H9 (cell line): ENCODE measurements around the gene RAB6B. TPM values are rescaled to one million over a fixed set of nuclear protein-coding genes. Genes with fewer than 3 reads are reported as not detected.

Experiments
- DNase-seq: peaks from one replicate; pipeline ENCODE4 v3.0.0-alpha.2; 2017
- H2AFZ ChIP-seq: one replicate; pipeline ENCODE4 v1.6.1; 2013; ENCODE audit warnings: mild to moderate bottlenecking, low read length, control low read depth, moderate library complexity
- H2AK5ac ChIP-seq: 2 replicates; pipeline ENCODE4 v1.6.1; 2013; ENCODE audit warnings: low read length, control low read depth, mixed read lengths; ENCODE audit not compliant: insufficient read length
- H2BK120ac ChIP-seq: one replicate; pipeline ENCODE4 v1.6.1; 2013; ENCODE audit warnings: low read depth, mild to moderate bottlenecking, low read length, control low read depth, inconsistent platforms; ENCODE audit not compliant: poor library complexity, severe bottlenecking
- H2BK12ac ChIP-seq: 2 replicates; pipeline ENCODE4 v1.6.1; 2013; ENCODE audit warnings: low read length, control low read depth, mixed read lengths, low read depth; ENCODE audit not compliant: insufficient read length
- H2BK15ac ChIP-seq: 2 replicates; pipeline ENCODE4 v1.6.1; 2013; ENCODE audit warnings: low read depth, low read length, control low read depth
- H2BK20ac ChIP-seq: one replicate; pipeline ENCODE4 v1.6.1; 2013; ENCODE audit warnings: low read depth, mild to moderate bottlenecking, low read length, control low read depth, inconsistent platforms; ENCODE audit not compliant: poor library complexity, severe bottlenecking
- H2BK5ac ChIP-seq: 2 replicates; pipeline ENCODE4 v1.6.1; 2013; ENCODE audit warnings: low read length, control low read depth, mixed read lengths; ENCODE audit not compliant: insufficient read length
- H3K14ac ChIP-seq: 2 replicates; pipeline ENCODE4 v1.6.1; 2013; ENCODE audit warnings: low read length, control low read depth; ENCODE audit not compliant: insufficient read depth
- H3K18ac ChIP-seq: 2 replicates; pipeline ENCODE4 v1.6.1; 2013; ENCODE audit warnings: low read depth, mild to moderate bottlenecking, mixed read lengths, low read length, control low read depth; ENCODE audit not compliant: insufficient read length
- H3K23ac ChIP-seq: 2 replicates; pipeline ENCODE4 v1.6.1; 2013; ENCODE audit warnings: low read length, control low read depth, mixed read lengths, low read depth; ENCODE audit not compliant: insufficient read length
- H3K23me2 ChIP-seq: 2 replicates; pipeline ENCODE4 v1.6.1; 2013; ENCODE audit warnings: low read depth, mild to moderate bottlenecking, mixed read lengths, low read length, control low read depth; ENCODE audit not compliant: insufficient read length, poor library complexity, severe bottlenecking
- H3K27ac ChIP-seq: 2 replicates; pipeline ENCODE4 v1.5.1; 2013; ENCODE audit warnings: low read length, control low read depth, mixed read lengths, low read depth; ENCODE audit not compliant: insufficient read length
- H3K27me3 ChIP-seq: 2 replicates; pipeline ENCODE4 v1.6.1; 2013; ENCODE audit warnings: low read length, control low read depth, inconsistent platforms; ENCODE audit not compliant: insufficient read depth
- H3K4ac ChIP-seq: 2 replicates; pipeline ENCODE4 v1.6.1; 2013; ENCODE audit warnings: low read depth, mild to moderate bottlenecking, control low read depth, inconsistent platforms, low read length, moderate library complexity
- H3K4me1 ChIP-seq: 2 replicates; pipeline ENCODE4 v1.6.1; 2013; ENCODE audit warnings: low read length, control low read depth, inconsistent platforms; ENCODE audit not compliant: insufficient read depth
- H3K4me2 ChIP-seq: 2 replicates; pipeline ENCODE4 v1.6.1; 2013; ENCODE audit warnings: low read length, control low read depth, mixed read lengths; ENCODE audit not compliant: insufficient read length, insufficient read depth
- H3K56ac ChIP-seq: 2 replicates; pipeline ENCODE4 v1.6.1; 2013; ENCODE audit warnings: low read depth, mild to moderate bottlenecking, mixed read lengths, low read length, control low read depth; ENCODE audit not compliant: insufficient read length
- H3K79me1 ChIP-seq: 2 replicates; pipeline ENCODE4 v1.6.1; 2013; ENCODE audit warnings: low read depth, mild to moderate bottlenecking, moderate library complexity, low read length, control low read depth, inconsistent platforms; ENCODE audit not compliant: insufficient read depth, poor library complexity, severe bottlenecking
- H3K79me2 ChIP-seq: 2 replicates; pipeline ENCODE4 v1.6.1; 2013; ENCODE audit warnings: low read length, control low read depth, inconsistent platforms; ENCODE audit not compliant: insufficient read depth
- H3K9ac ChIP-seq: 2 replicates; pipeline ENCODE4 v1.6.1; 2013; ENCODE audit warnings: low read length, control low read depth, mixed read lengths; ENCODE audit not compliant: insufficient read length; ENCODE audit errors: extremely low read depth
- H3K9me3 ChIP-seq: one replicate; pipeline ENCODE4 v1.6.1; 2013; ENCODE audit warnings: low read depth, low read length, inconsistent platforms; ENCODE audit not compliant: control insufficient read depth
- H3T11ph ChIP-seq: one replicate; pipeline ENCODE4 v1.6.1; 2013; ENCODE audit warnings: mild to moderate bottlenecking, low read length, control low read depth, inconsistent platforms
- H4K20me1 ChIP-seq: one replicate; pipeline ENCODE4 v1.6.1; 2013; ENCODE audit not compliant: control insufficient read depth, insufficient read length, insufficient read depth
- H4K5ac ChIP-seq: 2 replicates; pipeline ENCODE4 v1.6.1; 2013; ENCODE audit warnings: low read depth, mild to moderate bottlenecking, mixed read lengths, low read length, control low read depth; ENCODE audit not compliant: insufficient read length
- H4K8ac ChIP-seq: replicated peaks from 2 replicates; pipeline ENCODE4 v1.6.1; 2013; ENCODE audit warnings: low read length, control low read depth, mixed read lengths, low read depth; ENCODE audit not compliant: insufficient read length
- H4K91ac ChIP-seq: 2 replicates; pipeline ENCODE4 v1.6.1; 2013; ENCODE audit warnings: low read depth, mild to moderate bottlenecking, moderate library complexity, mixed read lengths, low read length, control low read depth; ENCODE audit not compliant: insufficient read length
- H3K27ac Mint-ChIP-seq, 3 experiments: 2 replicates in 2 of 3; 3 replicates in 1 of 3; pipeline ENCODE4 v1.8.0; 2020 to 2021; ENCODE audit warnings: mixed read lengths in 3 of 3, mild to moderate bottlenecking in 1 of 3, moderate library complexity in 1 of 3
- H3K27me3 Mint-ChIP-seq: 2 replicates; pipeline ENCODE4 v1.8.0; 2021; ENCODE audit warnings: low read depth, mild to moderate bottlenecking, moderate library complexity, mixed read lengths
- H3K36me3 Mint-ChIP-seq, 3 experiments: 2 replicates in 2 of 3; 3 replicates in 1 of 3; pipeline ENCODE4 v1.8.0; 2020 to 2021; ENCODE audit warnings: low read depth in 3 of 3, mixed read lengths in 3 of 3; ENCODE audit not compliant: insufficient read depth in 1 of 3
- H3K4me1 Mint-ChIP-seq, 2 experiments: 2 replicates each; pipeline ENCODE4 v1.8.0; 2020; ENCODE audit warnings: mixed read lengths in 2 of 2
- H3K4me3 Mint-ChIP-seq, 2 experiments: 2 replicates in 1 of 2; 3 replicates in 1 of 2; pipeline ENCODE4 v1.8.0; 2020 to 2021; ENCODE audit warnings: mild to moderate bottlenecking in 2 of 2, mixed read lengths in 2 of 2, moderate library complexity in 1 of 2
- H3K9me3 Mint-ChIP-seq, 2 experiments: 2 replicates in 1 of 2; 3 replicates in 1 of 2; pipeline ENCODE4 v1.8.0; 2020; ENCODE audit warnings: mild to moderate bottlenecking in 2 of 2, mixed read lengths in 2 of 2, moderate library complexity in 1 of 2
- WGBS: extraction: QIAGEN DNeasy Blood & Tissue Kit; methylation state at CpG from one replicate; pipeline ENCODE4 v1.1.7; 2013; ENCODE audit warnings: missing lambda C conversion rate, low lambda C conversion rate, mixed read lengths; ENCODE audit not compliant: insufficient read length; ENCODE audit errors: extremely low coverage; 5-methylcytosine and 5-hydroxymethylcytosine counted together
- total RNA-seq: library from RNA; stranded (reverse); gene quantifications from 2 replicates; pipeline ENCODE4 v1.2.1, GENCODE V29; 2021
- TF ChIP-seq, protein P1 (sequence below): fragments of 200-600 bp; sonication (generic); conservative IDR thresholded peaks from 3 replicates; pipeline ENCODE4 v1.8.0; 2021; ENCODE audit warnings: antibody characterized with exemption, mild to moderate bottlenecking

The RAB6B gene
- total RNA-seq, 1 experiment from 2014 or later: 12.3 TPM

DNA sequence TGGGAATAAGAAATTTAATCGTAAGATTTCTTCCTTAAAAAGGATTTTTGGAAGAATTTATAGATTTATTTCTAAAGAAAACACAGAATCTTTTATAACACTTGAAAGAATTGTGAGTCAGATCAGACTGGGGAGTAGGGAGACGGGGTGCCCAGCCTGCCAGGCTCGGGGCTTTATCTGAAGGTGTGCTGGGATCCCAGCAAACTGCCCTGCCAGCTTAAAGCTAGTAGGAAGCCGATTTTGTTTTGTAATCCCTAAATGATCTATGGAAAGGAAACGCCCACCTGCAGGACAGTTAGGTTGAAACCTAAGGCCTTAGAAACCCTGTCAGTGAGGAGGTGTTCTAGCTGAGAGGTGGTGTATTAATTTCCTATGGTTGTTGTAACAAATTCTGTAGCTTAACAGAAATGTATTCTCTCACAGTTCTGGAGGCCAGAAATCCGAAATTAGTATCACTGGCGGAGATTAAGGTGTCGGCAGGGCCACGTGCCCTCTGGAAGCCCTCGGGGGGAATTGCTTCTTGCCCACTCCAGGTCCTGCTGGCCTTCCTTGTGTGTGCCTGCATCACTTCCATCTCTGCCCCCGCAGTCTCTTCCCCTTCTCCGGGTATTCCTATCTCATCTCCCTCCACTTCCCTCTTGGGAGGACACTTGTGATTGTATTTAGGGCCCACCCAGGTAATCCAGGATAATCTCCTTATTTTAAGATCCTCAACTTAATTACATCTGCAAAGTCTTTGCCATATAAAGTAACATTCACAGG, 19.3 kb upstream of the RAB6B start:
- Histone ChIP-seq H3K23me2 (no peaks in the 10 kb centered on the region), H3T11ph (no peak overlapping the region), H3K27me3 (no peaks in the 10 kb centered on the region), H2BK20ac (no peak overlapping the region), H3K79me2 (no peaks in the 10 kb centered on the region), H4K8ac (no peak overlapping the region), H3K18ac (no peak overlapping the region), H4K91ac (no peak overlapping the region), H3K4ac (no peak overlapping the region), H3K9ac (no peak overlapping the region), H3K56ac (no peak overlapping the region), H3K23ac (no peak overlapping the region), H2BK15ac (no peak overlapping the region), H3K4me1 (no peaks in the 10 kb centered on the region), H2BK120ac (no peak overlapping the region), H3K9me3 (no peaks in the 10 kb centered on the region), H2AFZ (no peak overlapping the region), H2BK5ac (no peak overlapping the region), H3K14ac (no peak overlapping the region), H4K20me1 (no peaks in the 10 kb centered on the region), H2AK5ac (no peak overlapping the region), H3K79me1 (no peaks in the 10 kb centered on the region), H2BK12ac (no peak overlapping the region), H3K27ac (no peak overlapping the region), H4K5ac (no peak overlapping the region), H3K4me2 (no peak overlapping the region)
- DNase-seq: no peak
- Mint-ChIP-seq H3K4me1 (peaks cover 6 to 7% of the 10 kb centered on the region in 2 experiments), H3K4me3 (no peak overlapping the region), H3K9me3 (no peaks in the 10 kb centered on the region; a peak in 1 of 5 replicates), H3K27ac (no peak overlapping the region), H3K27me3 (peaks cover 4% of the 10 kb centered on the region; the same call in 1 of the 2 replicates), H3K36me3 (no peaks in the 10 kb centered on the region)
- TF ChIP-seq, protein P1, sequence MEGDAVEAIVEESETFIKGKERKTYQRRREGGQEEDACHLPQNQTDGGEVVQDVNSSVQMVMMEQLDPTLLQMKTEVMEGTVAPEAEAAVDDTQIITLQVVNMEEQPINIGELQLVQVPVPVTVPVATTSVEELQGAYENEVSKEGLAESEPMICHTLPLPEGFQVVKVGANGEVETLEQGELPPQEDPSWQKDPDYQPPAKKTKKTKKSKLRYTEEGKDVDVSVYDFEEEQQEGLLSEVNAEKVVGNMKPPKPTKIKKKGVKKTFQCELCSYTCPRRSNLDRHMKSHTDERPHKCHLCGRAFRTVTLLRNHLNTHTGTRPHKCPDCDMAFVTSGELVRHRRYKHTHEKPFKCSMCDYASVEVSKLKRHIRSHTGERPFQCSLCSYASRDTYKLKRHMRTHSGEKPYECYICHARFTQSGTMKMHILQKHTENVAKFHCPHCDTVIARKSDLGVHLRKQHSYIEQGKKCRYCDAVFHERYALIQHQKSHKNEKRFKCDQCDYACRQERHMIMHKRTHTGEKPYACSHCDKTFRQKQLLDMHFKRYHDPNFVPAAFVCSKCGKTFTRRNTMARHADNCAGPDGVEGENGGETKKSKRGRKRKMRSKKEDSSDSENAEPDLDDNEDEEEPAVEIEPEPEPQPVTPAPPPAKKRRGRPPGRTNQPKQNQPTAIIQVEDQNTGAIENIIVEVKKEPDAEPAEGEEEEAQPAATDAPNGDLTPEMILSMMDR: no peak
- no CpG with 5 or more reads among the region's 12 CpGs for WGBS
